ENCODE data around the gene POU5F1.
A peak's percentile ranks its signal among the peaks of the same experiment; 100 is the strongest.
"Not testable (repeated sequence)": the region's sequence is repeated elsewhere in the genome, so short reads cannot be mapped to it uniquely, and the experiment has no call there.

Gene POU5F1

DNA sequence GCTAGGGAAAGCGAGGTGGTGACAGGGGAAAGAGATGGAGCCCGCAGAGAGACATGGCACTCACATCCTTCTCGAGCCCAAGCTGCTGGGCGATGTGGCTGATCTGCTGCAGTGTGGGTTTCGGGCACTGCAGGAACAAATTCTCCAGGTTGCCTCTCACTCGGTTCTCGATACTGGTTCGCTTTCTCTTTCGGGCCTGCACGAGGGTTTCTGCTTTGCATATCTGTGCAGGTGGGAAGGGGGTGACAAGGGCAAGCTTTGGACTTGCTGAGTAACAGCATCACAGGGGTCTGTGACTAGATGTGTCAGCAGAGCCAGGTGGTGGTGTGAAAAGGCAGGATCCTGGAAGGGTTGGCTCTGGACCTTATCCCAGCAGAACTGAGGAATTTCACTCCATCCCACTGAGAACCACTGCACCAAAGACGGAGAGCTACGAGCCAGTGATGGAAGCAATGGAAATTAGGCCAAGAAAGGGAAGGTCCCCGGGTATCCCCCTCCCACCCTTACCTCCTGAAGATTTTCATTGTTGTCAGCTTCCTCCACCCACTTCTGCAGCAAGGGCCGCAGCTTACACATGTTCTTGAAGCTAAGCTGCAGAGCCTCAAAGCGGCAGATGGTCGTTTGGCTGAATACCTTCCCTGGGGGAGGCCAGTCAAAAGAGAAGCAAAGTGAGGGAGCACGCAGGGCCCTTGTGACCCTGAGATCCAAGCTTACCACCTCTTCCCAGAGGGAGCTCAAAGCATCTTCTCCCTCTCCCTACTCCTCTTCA is 5.2 kb downstream of the POU5F1 start:
- DNase-seq = not testable (repeated sequence)

DNA sequence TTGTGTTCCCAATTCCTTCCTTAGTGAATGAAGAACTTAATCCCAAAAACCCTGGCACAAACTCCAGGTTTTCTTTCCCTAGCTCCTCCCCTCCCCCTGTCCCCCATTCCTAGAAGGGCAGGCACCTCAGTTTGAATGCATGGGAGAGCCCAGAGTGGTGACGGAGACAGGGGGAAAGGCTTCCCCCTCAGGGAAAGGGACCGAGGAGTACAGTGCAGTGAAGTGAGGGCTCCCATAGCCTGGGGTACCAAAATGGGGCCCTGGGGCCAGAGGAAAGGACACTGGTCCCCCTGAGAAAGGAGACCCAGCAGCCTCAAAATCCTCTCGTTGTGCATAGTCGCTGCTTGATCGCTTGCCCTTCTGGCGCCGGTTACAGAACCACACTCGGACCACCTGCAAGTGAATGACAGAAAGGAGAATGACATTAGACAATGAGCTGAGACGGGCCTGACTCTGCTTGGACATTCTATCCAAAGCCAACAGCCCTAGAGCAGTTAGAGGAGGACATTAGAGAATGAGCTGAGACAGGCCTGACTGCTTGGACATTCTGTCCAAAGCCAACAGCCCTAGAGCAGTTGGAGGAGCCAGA is 5.9 kb downstream of the POU5F1 start:
- DNase-seq = not testable (repeated sequence)

DNA sequence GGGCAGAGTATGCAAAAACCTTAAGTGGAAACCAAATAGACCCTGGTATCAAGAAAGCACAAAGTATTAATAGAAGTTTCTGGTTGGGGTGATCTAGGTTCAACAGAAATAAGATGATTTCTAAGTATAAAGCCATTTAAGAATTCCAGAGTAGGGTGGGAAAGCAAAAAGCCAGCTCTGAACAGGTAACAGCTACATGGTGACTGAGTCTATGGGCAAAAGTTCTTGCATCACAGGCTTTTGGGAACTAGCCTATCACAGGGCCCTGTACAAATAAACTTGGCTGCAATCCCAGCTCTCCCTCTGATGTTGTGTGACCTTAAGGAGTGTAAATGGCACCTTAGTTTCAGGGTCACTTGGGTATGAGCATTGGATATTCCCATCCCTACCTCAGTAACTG is 6.6 kb downstream of the POU5F1 start:
- DNase-seq = no peak

DNA sequence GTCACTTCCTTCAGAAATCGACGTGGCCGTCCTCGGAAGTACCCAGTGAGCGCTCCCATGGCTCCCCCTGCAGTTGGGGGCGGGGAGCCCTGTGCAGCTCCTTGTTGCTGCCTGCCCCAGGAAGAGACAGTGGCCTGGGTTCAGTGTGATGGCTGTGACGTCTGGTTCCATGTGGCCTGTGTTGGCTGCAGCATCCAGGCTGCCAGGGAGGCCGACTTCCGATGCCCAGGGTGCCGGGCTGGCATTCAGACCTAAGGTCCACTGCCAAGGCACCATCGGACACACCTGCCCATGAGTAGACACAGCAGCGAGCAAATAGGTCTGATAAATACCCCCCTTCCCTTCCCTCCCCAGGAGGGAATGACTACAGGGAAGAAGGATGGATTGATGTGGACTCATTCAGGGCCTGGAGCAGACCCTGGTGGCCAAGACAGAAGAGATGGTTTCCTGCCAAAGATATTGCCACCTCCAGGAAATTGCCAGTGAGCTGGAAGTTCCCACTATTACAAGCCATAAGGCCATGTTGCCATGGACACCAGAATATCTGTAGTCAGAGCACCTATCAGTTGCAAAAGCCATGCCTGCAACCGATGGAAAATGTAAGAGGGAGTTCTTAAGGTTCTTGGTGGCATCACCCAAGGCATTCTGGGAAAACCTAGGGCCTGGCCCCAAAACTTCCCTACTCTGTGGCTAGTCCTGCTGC is 7.9 kb downstream of the POU5F1 start:
- no peak for DNase-seq

DNA sequence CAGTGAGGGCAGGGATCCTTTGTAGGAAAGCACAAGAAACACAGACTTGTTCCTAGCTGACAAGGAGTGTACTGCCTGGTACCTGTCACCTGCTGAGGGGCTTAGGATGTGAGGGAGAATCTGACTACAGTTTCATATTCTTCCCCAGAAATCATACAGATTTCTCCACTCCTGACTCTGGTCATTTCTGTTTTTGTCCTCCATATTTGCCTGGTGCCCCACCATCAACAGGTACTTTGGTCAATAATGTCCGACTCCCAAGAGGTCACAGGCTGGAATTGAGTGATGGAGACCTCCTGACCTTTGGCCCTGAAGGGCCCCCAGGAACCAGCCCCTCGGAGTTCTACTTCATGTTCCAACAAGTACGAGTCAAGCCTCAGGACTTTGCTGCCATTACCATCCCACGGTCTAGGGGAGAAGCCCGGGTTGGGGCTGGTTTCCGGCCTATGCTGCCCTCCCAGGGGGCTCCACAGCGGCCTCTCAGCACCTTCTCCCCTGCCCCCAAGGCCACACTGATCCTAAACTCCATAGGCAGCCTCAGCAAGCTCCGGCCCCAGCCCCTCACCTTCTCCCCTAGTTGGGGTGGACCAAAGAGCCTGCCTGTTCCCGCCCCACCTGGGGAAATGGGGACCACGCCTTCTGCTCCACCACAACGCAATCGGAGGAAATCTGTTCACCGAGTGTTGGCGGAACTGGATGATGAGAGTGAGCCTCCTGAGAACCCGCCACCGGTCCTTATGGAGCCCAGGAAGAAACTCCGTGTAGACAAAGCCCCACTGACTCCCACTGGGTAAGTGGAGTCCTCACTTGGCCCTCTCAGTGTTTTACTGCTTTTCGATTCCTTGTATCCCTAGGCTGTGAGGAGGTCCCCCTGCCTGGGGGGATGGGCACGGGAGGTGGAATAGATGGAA is 9.0 kb downstream of the POU5F1 start:
- no peak for DNase-seq

DNA sequence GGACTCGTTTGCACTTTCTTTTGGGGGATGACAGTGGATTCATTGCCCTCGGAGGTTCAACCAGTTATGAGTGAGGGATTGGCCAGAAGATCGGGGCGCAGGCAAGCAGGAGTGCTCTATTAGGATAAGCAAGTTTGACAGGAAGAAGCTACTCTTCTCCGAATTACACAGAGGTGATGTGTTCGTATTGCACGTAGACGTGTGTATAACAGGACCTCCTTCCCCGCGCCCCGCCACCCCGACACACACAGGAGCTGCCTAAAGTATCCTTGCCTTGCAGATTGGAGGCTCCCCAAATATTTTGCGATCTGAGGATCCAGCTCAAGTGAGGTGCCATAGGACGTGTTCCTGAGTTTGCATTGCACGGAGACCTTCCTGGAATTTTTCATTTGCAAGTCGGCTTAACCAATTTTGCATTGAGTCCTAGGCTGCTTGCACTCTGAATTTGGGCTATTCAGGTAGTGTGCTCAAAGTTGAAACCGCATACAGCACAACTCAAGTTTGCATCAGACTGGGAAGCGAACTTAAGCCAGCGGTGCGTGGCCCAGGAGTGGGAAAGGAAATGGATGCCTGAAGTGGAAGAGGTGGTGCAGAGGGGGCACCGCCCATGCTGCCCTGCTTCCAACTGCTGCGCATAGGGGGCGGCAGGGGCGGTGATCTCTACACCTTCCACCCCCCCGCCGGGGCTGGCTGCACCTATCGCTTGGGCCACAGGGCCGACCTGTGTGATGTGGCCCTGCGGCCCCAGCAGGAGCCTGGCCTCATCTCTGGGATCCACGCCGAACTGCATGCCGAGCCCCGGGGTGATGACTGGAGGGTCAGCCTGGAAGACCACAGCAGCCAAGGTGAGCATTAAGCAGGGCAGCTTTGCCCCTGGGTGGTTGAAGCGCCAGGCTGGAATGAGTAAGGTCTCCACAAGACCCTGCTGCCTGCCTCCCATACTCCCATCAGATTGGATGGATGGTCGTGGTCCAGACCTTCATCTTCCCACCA is 11.3 kb downstream of the POU5F1 start:
- no peak for DNase-seq

GRCh38 chr6:31158140-31158862 is 12.2 kb downstream of the POU5F1 start, which contains the start of gene TCF19:
TSS of gene TCF19 (plus strand) at chr6:31158589. CDS start at chr6:31159470, 881 bp downstream.
- DNase-seq = peak; percentile 99

- no peak for DNase-seq
These were observed 12.9 kb downstream of the POU5F1 start, which contains the start of gene CCHCR1 for GRCh38 chr6:31157513-31158139. TSS of gene CCHCR1 (minus strand) at chr6:31157802. CDS start at chr6:31157600, 202 bp downstream.

DNA sequence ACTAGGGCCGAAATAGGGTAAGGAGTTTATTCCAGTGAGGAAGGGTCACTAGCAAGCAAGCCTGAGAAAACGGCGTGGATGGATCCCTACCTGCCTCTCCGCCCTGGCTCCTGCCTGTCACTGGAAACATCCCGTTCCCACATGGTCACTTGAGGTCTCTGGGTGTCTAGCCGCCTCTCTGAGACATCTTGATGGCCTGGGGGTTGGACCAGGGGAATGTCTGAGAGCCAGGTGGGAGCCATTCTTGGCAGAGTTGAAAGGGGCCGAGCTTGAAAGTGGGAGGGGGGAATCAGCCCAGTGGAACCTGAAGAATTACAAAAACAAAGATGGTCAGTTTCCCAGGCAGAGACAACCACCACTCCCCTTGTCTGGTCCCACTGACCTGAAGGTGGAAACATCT is 13.8 kb downstream of the POU5F1 start:
- DNase-seq = no peak

DNA sequence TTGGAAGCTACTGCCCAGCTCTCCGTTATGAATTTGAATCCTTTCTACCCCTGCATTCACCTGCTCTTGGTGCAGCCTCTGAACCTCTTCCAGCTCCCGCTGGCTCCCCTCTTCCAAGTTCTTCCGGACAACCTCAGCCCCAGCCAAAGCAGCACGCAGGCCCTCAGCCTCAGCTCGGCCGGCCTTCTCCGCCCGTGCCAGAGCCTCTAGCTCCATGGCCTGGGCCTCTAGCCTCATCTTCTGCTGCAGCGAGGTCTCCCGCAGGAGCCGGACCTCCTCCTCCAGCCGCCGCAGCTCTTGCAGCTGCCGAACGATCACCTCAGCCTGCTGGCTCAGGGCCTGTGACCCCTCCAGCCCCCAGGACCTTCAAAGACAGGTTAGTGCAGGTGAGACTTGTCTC is 16.0 kb downstream of the POU5F1 start:
- DNase-seq = no peak

GRCh38 chr6:31152781-31153180 is 17.7 kb downstream of the POU5F1 start:
- DNase-seq = no peak

DNA sequence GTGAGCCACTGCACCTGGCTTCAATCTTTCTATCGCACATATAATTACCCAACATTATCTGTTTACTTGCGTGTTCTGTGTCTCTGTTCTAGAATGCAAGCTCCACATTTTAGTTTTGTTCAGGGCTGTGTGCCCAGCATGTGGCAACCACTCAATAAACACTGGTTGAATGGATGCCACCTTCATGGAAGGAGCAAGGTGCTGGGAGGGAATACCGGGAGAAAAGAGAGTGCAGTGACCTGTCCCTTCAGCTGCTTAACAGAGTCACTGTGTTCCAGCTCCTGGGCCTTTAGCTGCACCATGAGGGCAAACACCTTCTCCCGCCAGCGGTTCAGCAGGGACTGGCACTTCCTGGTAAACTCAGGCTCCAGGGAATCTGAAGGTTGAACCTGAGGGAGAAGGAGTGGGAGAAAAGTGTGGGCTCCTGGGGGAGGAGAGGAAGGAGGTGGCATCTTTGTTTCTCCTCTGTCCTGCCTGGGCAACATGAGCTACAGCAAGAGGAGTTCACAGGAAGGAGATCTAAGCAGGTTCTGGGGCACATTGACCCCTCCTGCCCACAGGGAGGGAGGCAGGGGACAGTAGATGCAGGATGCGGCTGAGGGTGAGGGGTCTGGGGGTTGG is 20.5 kb downstream of the POU5F1 start:
- no peak for DNase-seq

- DNase-seq = no peak
These were observed 25.1 kb downstream of the POU5F1 start for GRCh38 chr6:31145386-31145785.

DNA sequence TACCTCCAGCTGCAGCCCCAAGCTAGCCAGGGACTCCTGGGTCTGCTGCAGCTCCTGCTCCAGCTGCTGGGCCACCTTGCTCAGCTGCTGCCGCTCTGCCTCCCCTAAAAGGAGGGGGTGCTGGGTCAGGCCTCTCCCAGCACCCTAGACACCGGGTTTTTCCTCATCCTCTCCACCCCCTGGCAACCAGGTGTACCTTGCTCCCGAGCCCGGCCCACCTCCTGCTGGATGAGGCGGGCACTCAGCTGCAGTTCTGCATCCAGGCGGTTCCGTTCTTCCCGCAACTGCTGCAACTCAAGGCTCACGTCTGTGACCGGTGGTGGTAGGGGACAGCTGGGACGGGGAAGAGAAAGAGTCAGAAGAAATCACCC is 25.5 kb downstream of the POU5F1 start:
- DNase-seq = no peak

GRCh38 chr6:31144296-31144969 is 26.0 kb downstream of the POU5F1 start:
- DNase-seq = no peak

- peak; percentile 82 for DNase-seq
These were observed 27.3 kb downstream of the POU5F1 start for GRCh38 chr6:31143148-31143547.

- no peak for DNase-seq
These were observed 28.1 kb downstream of the POU5F1 start for GRCh38 chr6:31142361-31142761.

- no peak for DNase-seq
These were observed 29.8 kb downstream of the POU5F1 start for GRCh38 chr6:31140643-31141042.

- DNase-seq = peak; percentile 88
These were observed 30.9 kb downstream of the POU5F1 start for GRCh38 chr6:31139599-31139998.

Data from fibroblast of skin of abdomen (primary cell).